ENCODE data around the gene OR5B2. TPM values are rescaled to one million over a fixed set of nuclear protein-coding genes. Genes with fewer than 3 reads are reported as not detected.
A peak's percentile ranks its signal among the peaks of the same experiment; 100 is the strongest.
"Not testable (repeated sequence)": the region's sequence is repeated elsewhere in the genome, so short reads cannot be mapped to it uniquely, and the experiment has no call there.

Gene OR5B2
- under 1 TPM in 1 of 2 donors, not detected in 1; 0.20 TPM for total RNA-seq

DNA sequence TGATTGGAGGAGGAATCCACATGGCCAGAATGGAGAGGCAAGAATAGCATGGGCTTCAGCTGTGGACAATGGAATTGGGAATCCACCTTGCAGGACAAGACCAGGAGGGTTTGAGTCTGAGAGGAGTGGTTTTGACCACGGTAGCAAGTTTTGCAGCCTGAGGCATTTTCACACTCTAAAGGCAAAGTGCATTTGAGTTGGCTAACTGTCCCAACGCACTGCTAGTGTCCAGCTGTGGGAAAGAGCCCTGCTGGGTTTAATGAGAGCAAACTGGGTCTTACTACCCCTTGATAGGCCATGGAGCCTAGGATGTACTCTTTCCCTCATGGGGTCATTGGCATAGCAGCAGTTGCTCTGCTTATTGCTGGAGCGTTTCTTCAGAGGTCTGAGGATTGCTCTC lies at the start of gene OR5B2:
TSS of gene OR5B2 (minus strand) at position 101 of the 400 bp plus-strand sequence. CDS start 4,860 bp downstream, outside the sequence.
- DNase-seq (ENCODE audit: low spot score in 2 of 2) (no peak), ATAC-seq (no peak)
- Mint-ChIP-seq H3K27ac (no peak within 1 kb of the TSS), H3K36me3 (peaks cover 0 to 5% of the 10 kb centered on the region in 2 donors), H3K9me3 (peaks cover 5 to 9% of the 10 kb centered on the region in 2 donors)

DNA sequence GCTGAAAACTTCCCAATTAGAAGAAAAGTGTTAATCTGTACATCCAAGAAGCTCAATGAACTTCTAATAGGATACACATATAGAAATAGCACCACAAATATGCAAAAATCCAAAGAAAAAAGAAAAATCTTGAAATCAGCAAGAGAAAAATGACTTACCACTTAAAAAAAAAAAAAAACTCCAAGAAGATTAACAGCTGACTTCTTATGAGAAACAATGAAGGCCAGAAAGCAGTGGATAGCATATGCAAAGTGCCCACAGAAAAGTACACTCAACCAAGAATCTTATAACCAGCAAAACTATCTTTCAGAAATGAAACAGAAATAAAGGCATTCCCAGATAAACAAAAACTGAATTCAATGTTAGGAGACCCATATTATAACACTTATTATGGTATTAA lies 44.0 kb upstream of the OR5B2 start:
- Mint-ChIP-seq H3K9me3 (peaks cover 16 to 22% of the 10 kb centered on the region in 2 donors), H3K27ac (no peak overlapping the region), H3K36me3 (peaks cover 11 to 29% of the 10 kb centered on the region in 2 donors)
- ATAC-seq (no peak), DNase-seq (ENCODE audit: low spot score in 2 of 2) (no peak)

DNA sequence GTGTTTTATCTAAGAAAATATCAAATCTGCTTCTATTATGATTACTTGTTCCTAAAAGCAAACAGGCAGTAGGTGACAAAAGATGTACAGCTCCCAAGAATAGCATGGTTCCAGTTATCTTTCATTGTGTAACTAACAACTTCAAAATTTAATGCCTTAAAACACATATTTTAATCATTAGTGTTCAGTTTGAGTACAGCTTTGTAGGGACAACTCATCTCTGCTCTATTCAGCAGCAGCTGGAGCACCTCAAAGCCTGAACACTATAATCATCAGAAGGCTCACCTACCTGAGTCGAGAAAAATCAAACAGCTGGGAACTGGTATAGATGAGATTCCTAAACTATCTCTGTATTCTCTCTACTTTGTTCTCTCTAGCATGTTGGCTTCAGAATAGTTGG lies 38.4 kb upstream of the OR5B2 start:
- Mint-ChIP-seq H3K36me3 (peaks cover 0 to 15% of the 10 kb centered on the region in 2 donors), H3K27ac (no peak overlapping the region), H3K9me3 (peaks cover 5 to 11% of the 10 kb centered on the region in 2 donors)
- no peak for ATAC-seq
- DNase-seq (ENCODE audit: low spot score in 2 of 2) = no peak

DNA sequence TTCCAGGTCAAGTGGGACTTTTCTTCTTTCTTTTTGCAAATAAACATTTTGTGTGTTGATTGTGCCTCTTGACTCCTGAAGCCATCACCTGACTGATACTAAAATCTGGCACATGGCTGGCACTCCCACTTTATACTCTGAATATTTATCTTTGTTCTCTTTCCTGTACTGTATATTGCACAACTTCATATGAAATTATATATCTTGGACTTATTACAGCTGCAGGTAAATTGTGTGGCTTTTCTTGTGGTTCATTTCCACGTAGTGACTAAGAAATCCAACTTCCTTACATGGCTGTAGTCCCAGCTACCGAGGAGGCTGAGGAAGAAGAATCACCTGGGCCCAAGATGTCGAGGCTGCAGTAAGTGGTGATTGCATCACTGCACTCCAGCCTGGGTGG lies 37.8 kb upstream of the OR5B2 start:
- no peak for ATAC-seq
- peaks cover 0 to 12% of the 10 kb centered on the region in 2 donors for H3K36me3 Mint-ChIP-seq
- H3K27ac Mint-ChIP-seq = no peak overlapping the region

DNA sequence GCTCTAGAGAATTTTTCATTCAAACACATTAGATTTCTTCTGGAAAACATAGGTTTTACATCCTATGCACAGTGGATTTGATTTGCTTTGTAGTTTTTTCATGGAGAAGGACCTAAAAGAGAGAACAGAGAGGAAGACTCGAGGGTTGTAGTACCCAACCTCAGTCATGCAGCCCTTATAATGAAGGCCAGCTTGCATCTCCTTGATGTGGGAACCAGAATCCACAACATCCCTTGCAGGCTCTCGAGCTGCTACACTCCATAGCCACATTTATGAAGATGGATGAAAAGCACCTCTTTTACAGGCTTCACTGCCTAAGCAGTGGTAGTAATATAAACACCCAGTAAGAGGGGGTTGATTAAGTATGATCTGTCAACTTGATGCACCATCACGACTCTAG lies 23.7 kb upstream of the OR5B2 start:
- ATAC-seq (no peak), DNase-seq (ENCODE audit: low spot score in 2 of 2) (no peak)
- H3K9me3 Mint-ChIP-seq = peaks cover 3 to 16% of the 10 kb centered on the region in 2 donors
- H3K27ac Mint-ChIP-seq = no peak overlapping the region
- peaks cover 0 to 5% of the 10 kb centered on the region in 2 donors for H3K36me3 Mint-ChIP-seq

More for the DNA sequence above, 37.8 kb upstream of the OR5B2 start:
- no peak for DNase-seq (ENCODE audit: low spot score in 2 of 2)
- H3K9me3 Mint-ChIP-seq = peaks cover 5 to 8% of the 10 kb centered on the region in 2 donors

DNA sequence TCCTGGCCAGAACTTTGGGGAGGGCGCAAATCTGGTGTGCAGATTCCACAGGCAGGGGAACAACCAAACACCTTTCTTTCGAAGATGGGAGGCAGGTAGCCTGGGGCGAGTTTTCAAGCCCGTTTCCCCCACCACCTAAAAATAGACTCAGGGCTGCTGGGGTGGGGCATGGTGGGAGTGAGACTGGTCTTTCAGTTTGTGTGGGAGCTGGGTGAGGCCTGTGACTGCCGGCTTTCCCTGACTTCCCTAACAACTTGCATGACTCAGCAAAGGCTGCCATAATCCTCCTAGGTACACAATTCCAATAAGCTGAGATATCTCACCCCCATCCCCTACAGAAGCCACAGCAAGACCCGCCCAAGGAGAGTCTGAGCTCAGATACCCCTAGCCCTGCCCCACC lies 18.4 kb upstream of the OR5B2 start:
- Mint-ChIP-seq H3K9me3 (peaks cover 7 to 16% of the 10 kb centered on the region in 2 donors), H3K36me3 (peaks cover 0 to 23% of the 10 kb centered on the region in 2 donors), H3K27ac (no peak overlapping the region)
- no peak for DNase-seq (ENCODE audit: low spot score in 2 of 2)
- no peak for ATAC-seq

DNA sequence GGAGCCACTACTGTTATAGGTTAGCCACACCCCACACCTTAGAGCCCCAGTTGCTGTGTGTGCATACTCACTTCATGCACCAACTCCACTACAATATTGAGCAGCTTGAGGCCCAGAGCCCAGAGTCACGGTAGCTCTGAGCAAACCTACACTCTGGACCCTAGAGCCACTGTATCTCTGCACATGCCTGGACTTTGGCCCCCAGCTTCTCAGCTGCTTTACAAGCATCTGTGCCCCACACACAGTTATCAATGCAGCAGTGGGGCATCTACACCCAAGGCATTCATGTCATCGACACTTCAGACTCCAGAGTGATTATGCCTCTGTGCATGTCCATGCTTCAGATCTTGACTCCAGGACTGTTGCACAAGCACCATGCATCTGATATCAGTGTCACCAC lies 16.4 kb upstream of the OR5B2 start:
- Mint-ChIP-seq H3K27ac (no peak overlapping the region), H3K9me3 (peaks cover 4 to 19% of the 10 kb centered on the region in 2 donors), H3K36me3 (peaks cover 0 to 27% of the 10 kb centered on the region in 2 donors)
- DNase-seq (ENCODE audit: low spot score in 2 of 2) (no peak), ATAC-seq (no peak)

DNA sequence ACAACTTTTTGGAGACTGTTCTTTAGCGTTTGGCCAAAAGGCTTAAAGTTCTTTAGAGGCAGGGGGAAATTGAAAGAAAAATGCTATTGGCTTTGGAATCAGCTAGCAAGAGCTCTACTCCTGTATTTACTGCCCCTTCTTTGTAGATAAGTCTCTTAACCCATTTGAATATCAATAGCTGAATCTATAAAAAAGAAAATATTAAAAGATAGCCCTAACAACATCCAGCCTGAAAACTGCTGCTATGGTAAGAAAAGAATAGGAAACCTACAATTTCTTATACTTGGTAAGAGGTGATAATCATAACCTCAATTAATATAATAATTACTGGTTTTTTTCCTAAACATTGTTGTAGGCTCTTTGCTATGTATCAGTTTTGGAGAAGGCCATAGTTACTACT lies 14.2 kb upstream of the OR5B2 start, which contains the start of gene OR5B12:
TSS of gene OR5B12 (minus strand) at position 101 of the 400 bp plus-strand sequence. CDS start 2,085 bp downstream, outside the sequence.
- DNase-seq (ENCODE audit: low spot score in 2 of 2) = no peak
- no peak for ATAC-seq
- Mint-ChIP-seq H3K36me3 (peaks cover 0 to 28% of the 10 kb centered on the region in 2 donors), H3K27ac (no peak within 1 kb of the TSS), H3K9me3 (peaks cover 4 to 13% of the 10 kb centered on the region in 2 donors)

DNA sequence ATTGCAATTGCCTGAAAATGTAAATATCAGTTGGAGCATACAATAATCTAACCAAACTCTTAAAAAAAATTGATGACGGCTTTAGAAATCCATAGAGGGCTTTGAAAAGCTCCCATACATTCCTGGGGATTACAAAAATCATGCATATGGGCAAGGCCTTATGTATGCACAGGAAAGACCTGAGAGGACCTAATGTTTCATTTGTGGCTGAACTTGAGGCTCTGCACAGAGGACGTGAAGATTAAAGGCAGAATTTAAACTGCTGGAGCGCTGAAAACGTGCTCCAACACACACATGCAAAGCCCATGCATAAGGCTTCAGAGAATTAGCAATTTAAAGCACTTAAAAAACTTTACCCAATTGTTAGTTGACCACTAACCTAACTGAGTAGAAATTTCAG lies 10.6 kb upstream of the OR5B2 start:
- DNase-seq (ENCODE audit: low spot score in 2 of 2) (no peak), ATAC-seq (no peak)
- Mint-ChIP-seq H3K36me3 (peaks cover 0 to 6% of the 10 kb centered on the region in 2 donors), H3K9me3 (peaks cover 0 to 9% of the 10 kb centered on the region in 2 donors), H3K27ac (no peak overlapping the region)

DNA sequence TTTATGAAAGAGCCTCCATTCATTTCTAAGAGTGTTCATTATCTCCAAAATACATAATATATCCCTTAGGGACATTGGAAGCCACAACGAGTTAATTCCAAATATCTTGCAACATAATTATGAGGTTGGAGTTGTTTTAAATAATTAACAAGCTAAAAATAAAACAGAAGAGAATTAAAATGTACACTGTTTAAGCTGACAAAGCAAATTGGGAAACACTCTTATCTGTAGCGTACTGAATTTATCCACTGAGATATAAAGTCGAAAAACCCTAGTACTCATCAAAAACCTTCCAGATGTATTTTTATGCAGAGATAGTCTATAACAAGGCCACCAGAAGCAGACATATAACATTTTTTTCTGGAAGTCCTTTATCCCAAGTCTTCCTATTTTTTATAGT lies 6.3 kb upstream of the OR5B2 start:
- H3K27ac Mint-ChIP-seq = no peak overlapping the region
- DNase-seq (ENCODE audit: low spot score in 2 of 2) (no peak), ATAC-seq (no peak)
- peaks cover 3 to 5% of the 10 kb centered on the region in 2 donors for H3K9me3 Mint-ChIP-seq
- peaks cover 0 to 2% of the 10 kb centered on the region in 2 donors for H3K36me3 Mint-ChIP-seq

DNA sequence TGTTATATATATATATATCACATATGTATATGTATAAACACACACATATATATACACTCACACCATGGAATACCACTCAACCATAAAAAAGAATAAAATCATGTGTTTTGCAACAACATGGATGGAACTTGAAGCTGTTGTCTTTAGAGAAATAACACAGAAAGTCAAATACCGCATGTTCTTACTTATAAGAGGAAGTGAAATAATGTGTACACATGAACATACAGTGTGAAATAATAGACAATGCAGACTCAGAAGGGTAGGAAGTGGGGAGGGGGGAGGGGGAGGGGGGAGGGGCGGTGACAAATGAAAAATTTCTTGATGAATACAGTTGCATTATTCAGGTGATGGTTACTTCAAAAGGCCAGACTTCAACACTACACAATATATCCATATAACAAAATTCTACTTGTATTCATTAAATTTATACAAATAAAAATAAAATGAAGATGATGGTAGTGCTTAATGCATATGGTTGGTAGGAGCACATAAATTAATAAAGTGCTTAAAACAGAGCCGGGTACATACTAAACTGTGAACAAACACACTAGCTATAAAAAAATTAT lies 5.8 kb upstream of the OR5B2 start:
- Mint-ChIP-seq H3K36me3 (peaks cover 0 to 3% of the 10 kb centered on the region in 2 donors), H3K9me3 (peaks cover 7 to 8% of the 10 kb centered on the region in 2 donors), H3K27ac (no peak overlapping the region)
- ATAC-seq (no peak), DNase-seq (ENCODE audit: low spot score in 2 of 2) (no peak)

DNA sequence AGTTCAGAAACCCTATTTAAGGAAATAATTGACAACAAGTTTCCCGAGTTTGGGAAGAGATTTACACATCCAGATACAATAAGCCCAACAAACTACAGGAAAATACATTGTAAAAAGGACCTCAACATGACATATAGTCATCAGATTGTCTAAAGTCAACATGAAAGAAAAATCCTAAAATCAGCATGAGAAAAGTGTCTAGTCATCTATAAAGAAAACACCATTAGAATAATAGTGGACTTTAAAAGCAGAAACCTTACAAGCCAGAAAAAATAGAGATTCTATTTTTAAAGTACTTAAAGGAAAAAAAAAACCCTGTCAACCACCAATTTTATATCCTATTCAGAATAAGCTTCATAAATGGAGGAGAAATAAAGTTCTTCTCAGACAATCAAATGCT lies 1.4 kb upstream of the OR5B2 start:
- ATAC-seq (no peak), DNase-seq (ENCODE audit: low spot score in 2 of 2) (no peak)
- Mint-ChIP-seq H3K9me3 (peaks cover 5 to 9% of the 10 kb centered on the region in 2 donors), H3K27ac (no peak overlapping the region), H3K36me3 (peaks cover 0 to 5% of the 10 kb centered on the region in 2 donors)

DNA sequence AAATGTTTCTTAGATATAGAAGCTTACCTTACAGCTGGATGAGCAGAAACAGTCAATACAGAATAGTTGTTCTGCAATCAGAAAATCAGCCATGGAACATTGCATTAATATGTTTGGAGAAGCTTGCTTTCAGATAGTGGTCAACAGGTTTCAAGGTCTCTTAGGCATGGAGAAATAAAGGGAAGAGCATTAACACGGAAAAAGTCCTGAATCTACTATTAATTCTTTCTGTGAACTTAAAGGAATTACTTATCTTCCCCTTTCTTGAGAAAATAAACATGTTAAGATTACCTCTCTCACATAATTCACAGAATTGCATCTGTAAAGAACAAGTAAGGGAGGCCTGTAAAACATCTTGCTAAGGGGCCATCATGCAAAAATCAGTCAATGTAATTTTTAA lies 21.1 kb downstream of the OR5B2 start, which contains the start of gene OR5B3:
TSS of gene OR5B3 (minus strand) at position 101 of the 400 bp plus-strand sequence. CDS start 3,465 bp downstream, outside the sequence.
- peaks cover 10 to 13% of the 10 kb centered on the region in 2 donors for H3K36me3 Mint-ChIP-seq
- peaks cover 15 to 23% of the 10 kb centered on the region in 2 donors for H3K9me3 Mint-ChIP-seq
- no peak for DNase-seq (ENCODE audit: low spot score in 2 of 2)
- no peak within 1 kb of the TSS for H3K27ac Mint-ChIP-seq
- ATAC-seq = no peak

DNA sequence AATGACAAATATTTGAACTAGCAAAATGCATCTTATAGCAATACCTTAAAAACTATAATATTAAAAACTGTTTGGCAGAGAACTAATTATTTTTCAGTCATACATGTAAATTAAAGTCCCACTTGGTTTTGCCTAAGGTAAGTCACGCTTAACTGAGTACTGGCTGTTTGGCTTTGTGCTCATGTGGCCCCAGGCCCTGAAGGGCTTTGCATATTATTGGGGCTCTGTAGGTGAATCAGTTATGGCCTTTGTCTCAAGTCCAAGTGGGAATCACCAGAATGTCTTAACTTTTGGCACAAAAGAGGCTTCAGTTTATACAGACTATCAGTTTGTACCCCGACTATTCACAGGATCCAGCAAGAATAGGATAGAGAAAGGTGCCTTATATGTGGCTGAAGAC lies 28.3 kb downstream of the OR5B2 start:
- H3K36me3 Mint-ChIP-seq; DNase-seq (ENCODE audit: low spot score in 2 of 2); H3K27ac Mint-ChIP-seq; ATAC-seq: not testable (repeated sequence)
- H3K9me3 Mint-ChIP-seq = peaks cover 5 to 17% of the 10 kb centered on the region in 2 donors

DNA sequence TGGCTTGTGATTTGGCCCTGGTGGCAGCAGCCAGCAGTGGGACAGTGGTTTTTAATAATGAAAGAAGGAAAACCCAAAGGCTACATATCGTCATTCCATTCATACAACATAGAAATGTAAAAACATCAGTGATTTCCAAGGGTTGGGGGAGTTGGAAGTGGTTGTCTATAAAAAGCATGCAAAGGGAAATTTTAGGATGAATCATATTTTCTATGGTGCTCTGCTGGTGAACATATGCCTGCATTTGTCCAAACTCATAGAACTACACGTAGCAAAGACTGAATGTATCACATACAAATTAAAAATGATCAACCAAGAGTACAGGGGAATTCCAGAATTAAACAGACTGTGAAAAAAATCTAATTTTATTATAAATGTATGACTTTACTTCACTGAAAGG lies 32.3 kb downstream of the OR5B2 start:
- DNase-seq (ENCODE audit: low spot score in 2 of 2) (no peak), ATAC-seq (no peak)
- H3K9me3 Mint-ChIP-seq = peaks cover 8 to 12% of the 10 kb centered on the region in 2 donors
- H3K27ac Mint-ChIP-seq = peak overlapping the region in 1 of 2 donors; percentile 40
- H3K36me3 Mint-ChIP-seq = peaks cover 12 to 14% of the 10 kb centered on the region in 2 donors

DNA sequence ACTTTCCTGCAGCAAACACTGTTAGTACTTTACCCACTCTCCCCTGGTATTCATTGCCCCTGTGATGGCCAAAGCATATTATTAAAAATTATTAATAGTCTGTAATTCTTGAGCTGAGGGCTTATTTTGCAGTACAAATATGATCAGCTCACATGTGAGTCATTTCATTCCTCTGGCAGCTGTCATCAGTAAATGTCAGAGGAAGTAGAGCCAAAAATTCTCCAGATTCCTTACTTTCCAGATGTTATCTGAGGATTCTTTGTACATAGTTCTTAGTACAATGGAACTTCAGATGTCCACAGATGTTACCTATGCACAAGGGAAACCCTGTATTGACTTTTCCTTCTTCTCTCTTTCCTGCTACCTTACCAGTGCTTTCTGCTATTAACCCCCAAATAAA lies 33.7 kb downstream of the OR5B2 start:
- DNase-seq (ENCODE audit: low spot score in 2 of 2) = no peak
- peaks cover 8 to 12% of the 10 kb centered on the region in 2 donors for H3K9me3 Mint-ChIP-seq
- H3K27ac Mint-ChIP-seq = no peak overlapping the region
- peaks cover 12 to 14% of the 10 kb centered on the region in 2 donors for H3K36me3 Mint-ChIP-seq
- ATAC-seq = no peak

DNA sequence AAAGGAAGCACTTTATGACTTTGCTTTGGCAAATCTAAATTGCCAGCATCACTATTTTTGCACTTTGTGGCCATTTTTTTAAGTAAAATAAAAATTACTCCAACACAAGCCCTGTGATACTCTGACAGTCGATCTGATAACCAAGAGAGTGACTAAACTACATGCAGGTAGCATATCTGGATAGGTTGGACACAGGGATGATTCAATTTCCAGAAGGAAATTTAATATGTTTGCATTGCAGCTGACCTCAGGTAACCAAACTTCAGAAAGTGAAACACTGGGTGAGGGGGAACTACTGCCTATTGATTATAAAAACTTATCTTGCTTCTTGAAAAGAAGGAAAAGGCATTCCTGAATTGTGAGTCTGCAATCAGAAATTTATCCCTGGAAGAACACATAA lies 35.2 kb downstream of the OR5B2 start:
- Mint-ChIP-seq H3K36me3 (peaks cover 12 to 14% of the 10 kb centered on the region in 2 donors), H3K9me3 (peaks cover 8 to 12% of the 10 kb centered on the region in 2 donors), H3K27ac (no peak overlapping the region)
- peak in 1 of 2 donors; percentile 40 for ATAC-seq
- DNase-seq (ENCODE audit: low spot score in 2 of 2) = no peak

DNA sequence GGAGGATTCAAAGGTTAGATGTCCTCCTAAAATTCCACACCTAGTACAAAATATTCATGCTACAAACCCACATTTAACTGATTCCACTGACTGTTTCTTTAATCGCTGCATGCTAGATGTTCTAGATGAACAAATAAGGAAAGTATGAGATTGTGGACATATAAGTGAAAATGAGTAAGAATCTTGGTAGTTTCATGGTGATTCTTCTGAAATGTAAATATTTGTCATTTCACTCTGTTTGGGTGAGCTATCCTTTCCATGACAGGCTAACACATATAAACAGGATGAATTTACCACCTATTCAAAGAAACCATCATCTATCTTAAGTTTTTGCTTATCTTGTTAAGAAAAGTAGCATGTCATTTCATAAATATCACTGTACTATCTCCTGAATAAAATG lies 36.0 kb downstream of the OR5B2 start:
- DNase-seq (ENCODE audit: low spot score in 2 of 2) = no peak
- ATAC-seq = peak in 1 of 2 donors; percentile 83
- Mint-ChIP-seq H3K9me3 (peaks cover 8 to 12% of the 10 kb centered on the region in 2 donors), H3K36me3 (peaks cover 12 to 14% of the 10 kb centered on the region in 2 donors), H3K27ac (no peak overlapping the region)

Data from activated naive CD4-positive, alpha-beta T cell treated with anti-CD3 and anti-CD28 coated beads, Interleukin-2, amount 50 U/mL, for 72 hours (primary cell).